Lung microvascular endothelial cell (primary cell): ENCODE results near the gene GAD2. TPM values are rescaled to one million over a fixed set of nuclear protein-coding genes. Genes with fewer than 3 reads are reported as not detected.

Experiments
- DNase-seq, 2 donors: peaks; one replicate each; pipeline versions ENCODE4 v3.0.0 to v3.0.0-alpha.2; 2010; ENCODE audit warnings: low read depth in 2 of 2
- total RNA-seq: library from RNA; depleted of rRNA; stranded (reverse); fragments of >200 nt; gene quantifications from 2 replicates; pipeline ENCODE4 v1.2.1, GENCODE V29; 2014

Gene GAD2
- total RNA-seq = not detected in 2 replicates

- DNase-seq = no peak
Observed at GRCh38 chr10:26216585-26217395, at the start of gene GAD2. Gene GAD2, plus strand, starts transcription at chr10:26216774. Its CDS starts 36 bp downstream, at chr10:26216810.

GRCh38 chr10:26169466-26169865 is 47.1 kb upstream of the GAD2 start:
- DNase-seq = no peak

- no peak for DNase-seq
Observed at GRCh38 chr10:26172131-26172530, 44.4 kb upstream of the GAD2 start.

- DNase-seq = no peak
Observed at GRCh38 chr10:26173837-26174236, 42.7 kb upstream of the GAD2 start.

GRCh38 chr10:26177341-26177740 is 39.2 kb upstream of the GAD2 start:
- DNase-seq = no peak

GRCh38 chr10:26194275-26194674 is 22.3 kb upstream of the GAD2 start:
- DNase-seq = no peak

- DNase-seq = no peak
Observed at GRCh38 chr10:26197248-26197647, 19.3 kb upstream of the GAD2 start.

GRCh38 chr10:26198119-26198518 is 18.5 kb upstream of the GAD2 start:
- no peak for DNase-seq

- DNase-seq = no peak
Observed at GRCh38 chr10:26199841-26200240, 16.7 kb upstream of the GAD2 start.

- no peak for DNase-seq
Observed at GRCh38 chr10:26205223-26205622, 11.4 kb upstream of the GAD2 start.

- no peak for DNase-seq
Observed at GRCh38 chr10:26211781-26212444, 4.7 kb upstream of the GAD2 start.

- no peak for DNase-seq
Observed at GRCh38 chr10:26212511-26212910, 4.1 kb upstream of the GAD2 start.

- no peak for DNase-seq
Observed at GRCh38 chr10:26213157-26213800, 3.3 kb upstream of the GAD2 start.

GRCh38 chr10:26214004-26214403 is 2.6 kb upstream of the GAD2 start:
- no peak for DNase-seq

GRCh38 chr10:26214551-26215395 is 1.8 kb upstream of the GAD2 start:
- no peak for DNase-seq

GRCh38 chr10:26215396-26215934 is 1.1 kb upstream of the GAD2 start:
- DNase-seq = no peak

GRCh38 chr10:26215935-26216584 is 514 bp upstream of the GAD2 start:
- DNase-seq = peak; percentile 2 to 8

GRCh38 chr10:26217396-26218086 is 967 bp downstream of the GAD2 start:
- DNase-seq = no peak

GRCh38 chr10:26219676-26220075 is 3.1 kb downstream of the GAD2 start:
- DNase-seq = no peak

GRCh38 chr10:26220901-26221300 is 4.3 kb downstream of the GAD2 start:
- DNase-seq = no peak
